Breast epithelium (tissue), 3 donors: ENCODE data around the gene LTBP2.

Experiments
- POLR2A ChIP-seq: fragments of 450-650 bp; IDR thresholded peaks from one replicate; pipeline ENCODE4 v1.6.1; 2016; ENCODE audit warnings: antibody characterized with exemption, mild to moderate bottlenecking, moderate library complexity
- POLR2AphosphoS5 ChIP-seq, 3 donors: sonication (generic); formaldehyde crosslinking; IDR thresholded peaks; one replicate each; pipeline ENCODE4 v1.6.1; 2017; ENCODE audit warnings: antibody characterized with exemption in 3 of 3
- TF ChIP-seq, protein P1 (sequence below), 3 donors: fragments of 450-650 bp; IDR thresholded peaks; one replicate each; pipeline ENCODE4 v1.5.1; 2016 to 2017; ENCODE audit warnings: antibody characterized with exemption in 3 of 3, mild to moderate bottlenecking in 3 of 3, moderate library complexity in 3 of 3

GRCh38 chr14:74475678-74476077 lies 136.4 kb downstream of the LTBP2 start:
- TF ChIP-seq, protein P1, sequence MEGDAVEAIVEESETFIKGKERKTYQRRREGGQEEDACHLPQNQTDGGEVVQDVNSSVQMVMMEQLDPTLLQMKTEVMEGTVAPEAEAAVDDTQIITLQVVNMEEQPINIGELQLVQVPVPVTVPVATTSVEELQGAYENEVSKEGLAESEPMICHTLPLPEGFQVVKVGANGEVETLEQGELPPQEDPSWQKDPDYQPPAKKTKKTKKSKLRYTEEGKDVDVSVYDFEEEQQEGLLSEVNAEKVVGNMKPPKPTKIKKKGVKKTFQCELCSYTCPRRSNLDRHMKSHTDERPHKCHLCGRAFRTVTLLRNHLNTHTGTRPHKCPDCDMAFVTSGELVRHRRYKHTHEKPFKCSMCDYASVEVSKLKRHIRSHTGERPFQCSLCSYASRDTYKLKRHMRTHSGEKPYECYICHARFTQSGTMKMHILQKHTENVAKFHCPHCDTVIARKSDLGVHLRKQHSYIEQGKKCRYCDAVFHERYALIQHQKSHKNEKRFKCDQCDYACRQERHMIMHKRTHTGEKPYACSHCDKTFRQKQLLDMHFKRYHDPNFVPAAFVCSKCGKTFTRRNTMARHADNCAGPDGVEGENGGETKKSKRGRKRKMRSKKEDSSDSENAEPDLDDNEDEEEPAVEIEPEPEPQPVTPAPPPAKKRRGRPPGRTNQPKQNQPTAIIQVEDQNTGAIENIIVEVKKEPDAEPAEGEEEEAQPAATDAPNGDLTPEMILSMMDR (IDR thresholded peaks at IDR 0.05), result no peak
- no peak for TF ChIP-seq POLR2AphosphoS5 (IDR thresholded peaks at IDR 0.05)
- no peak for TF ChIP-seq POLR2A
